GM12872 (cell line): ENCODE data around the gene INPP5A.

Source experiments
- CTCF ChIP-seq: IDR thresholded peaks from 3 replicates; pipeline ENCODE4 v1.5.1; 2011; ENCODE audit warnings: low read depth, mild to moderate bottlenecking, low read length, moderate library complexity; ENCODE audit not compliant: insufficient read depth

Gene INPP5A

DNA sequence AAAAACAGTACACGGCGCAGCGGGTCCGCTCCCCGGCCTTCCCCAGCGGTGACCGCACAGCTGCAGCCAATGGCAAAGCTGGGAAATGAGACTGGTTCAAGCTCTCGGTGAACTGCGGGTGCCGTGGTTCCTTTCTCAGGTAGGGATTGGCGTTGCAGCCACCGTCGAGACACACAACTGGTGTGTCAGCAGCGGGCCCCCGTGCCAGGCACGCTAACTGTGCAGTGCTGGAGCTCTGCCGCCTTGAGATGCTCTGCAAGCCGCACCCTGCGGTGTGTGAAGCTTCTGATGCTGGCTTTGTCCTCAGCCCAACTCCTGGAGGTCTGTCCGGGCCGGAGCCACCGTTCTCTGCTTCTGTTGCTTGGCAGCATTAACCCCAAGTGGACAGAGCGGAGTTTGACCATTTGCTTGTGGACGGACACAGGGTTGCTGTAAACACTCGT lies 269.0 kb downstream of the INPP5A start:
- no peak for TF ChIP-seq CTCF

DNA sequence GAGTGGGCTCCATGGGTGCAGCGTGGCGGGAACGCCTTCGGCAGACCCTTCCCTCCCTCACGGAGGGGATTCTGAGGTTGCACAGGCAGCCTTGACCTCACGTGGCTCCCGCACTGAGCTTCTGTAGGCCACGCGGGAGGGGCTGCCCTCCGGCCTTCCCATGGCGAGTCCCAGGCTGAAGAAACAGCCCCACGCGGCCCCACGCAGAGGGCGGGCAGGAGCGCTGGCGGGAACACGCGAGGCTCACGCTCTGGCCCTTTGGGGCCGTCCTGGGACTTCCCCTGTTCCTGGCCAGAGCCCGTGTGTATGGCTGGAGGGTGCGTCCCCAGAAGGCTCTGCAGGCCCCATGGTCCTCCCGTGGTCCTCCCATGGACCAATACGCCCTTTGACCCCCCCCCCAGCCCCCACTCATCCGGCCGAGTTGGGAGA lies 270.0 kb downstream of the INPP5A start:
- TF ChIP-seq CTCF, result no peak

- TF ChIP-seq CTCF, result no peak
These were observed 271.0 kb downstream of the INPP5A start for GRCh38 chr10:132808383-132809231.

DNA sequence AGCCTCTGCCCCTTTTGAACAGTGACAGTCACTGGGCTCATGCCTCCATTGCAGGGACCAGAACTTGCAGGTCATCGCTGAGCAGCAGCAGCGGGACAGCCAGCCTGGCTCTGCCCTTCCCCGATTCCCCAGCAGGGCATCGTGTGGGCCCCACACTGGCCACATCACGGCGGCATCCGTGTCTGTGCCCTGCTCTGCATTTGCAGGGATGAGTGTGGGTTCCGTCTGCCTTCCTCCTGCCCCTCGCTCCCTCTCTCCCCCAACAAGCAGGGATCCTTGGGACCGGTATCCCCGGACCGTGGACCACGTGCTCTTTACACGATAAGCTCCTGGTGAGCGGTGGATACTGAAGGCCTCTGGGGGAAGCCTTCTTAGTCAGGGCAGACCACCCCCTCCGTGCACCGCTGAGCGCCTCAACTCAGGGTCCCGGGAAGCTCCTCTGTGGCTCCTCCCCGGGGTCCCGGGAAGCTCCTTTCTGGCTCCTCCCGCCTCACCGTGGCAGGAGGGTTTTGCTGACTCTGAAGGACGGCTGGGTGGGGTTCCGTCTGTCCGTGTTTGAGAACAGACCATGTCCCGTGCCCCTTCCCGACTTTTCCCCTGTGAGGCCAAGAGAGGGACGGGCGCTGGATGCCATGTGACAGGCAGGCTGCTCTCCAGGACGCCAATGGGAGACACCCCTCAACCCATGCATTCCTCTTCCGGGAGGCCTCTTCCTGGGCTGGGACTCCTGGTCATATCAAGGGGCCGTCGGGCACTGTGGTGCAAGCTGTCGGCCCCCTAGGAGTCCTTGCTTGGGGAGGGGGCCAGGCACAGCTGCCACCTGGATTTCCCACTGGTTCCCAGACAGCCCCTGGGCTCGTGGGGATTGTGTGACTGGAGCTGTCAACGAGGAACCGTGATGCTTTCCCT lies 271.9 kb downstream of the INPP5A start:
- no peak for TF ChIP-seq CTCF

- TF ChIP-seq CTCF, result no peak
These were observed 272.7 kb downstream of the INPP5A start for GRCh38 chr10:132810141-132810806.

GRCh38 chr10:132810807-132811700 lies 273.5 kb downstream of the INPP5A start:
- no peak for TF ChIP-seq CTCF
